ENCODE results near the gene SLC25A39. TPM values are rescaled to one million over a fixed set of nuclear protein-coding genes. Genes with fewer than 3 reads are reported as not detected.

SLC25A39 gene
- total and polyA plus RNA-seq, 4 donors: 50.2 to 107 (median 58.1) TPM

DNA sequence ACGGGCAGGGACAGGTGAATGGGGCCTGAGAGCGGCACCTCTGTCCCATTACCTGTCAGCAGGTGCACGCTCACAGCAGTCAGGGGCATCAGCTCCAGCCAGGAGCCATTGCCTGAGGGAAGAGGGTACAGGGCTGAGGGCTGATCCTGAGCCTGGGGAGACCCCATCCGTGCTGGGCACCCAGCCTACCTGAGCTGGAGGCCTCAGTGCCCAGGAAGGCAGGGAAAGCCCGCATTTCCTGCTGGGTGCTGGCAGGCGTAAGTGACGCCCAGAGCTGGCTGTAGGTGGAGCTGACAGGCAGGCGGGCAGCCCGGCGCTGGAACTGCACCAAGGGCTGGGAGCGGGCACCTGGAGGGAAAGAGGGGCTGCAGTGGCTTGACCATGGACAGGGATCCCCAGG lies 31.6 kb upstream of the SLC25A39 start:
- no peaks in the 10 kb centered on the region for H3K27me3 ChIP-seq (ENCODE audit: control insufficient read depth in 1 of 2, insufficient read depth in 2 of 2, low read length in 1 of 2)
- 88 to 92% methylated on average over 11 of the region's 11 CpGs for WGBS, 2 donors
- no peaks in the 10 kb centered on the region for H3K4me1 ChIP-seq (ENCODE audit: control insufficient read depth in 1 of 2, insufficient read depth in 2 of 2, low read length in 2 of 2)
- peak in 1 of 2 donors; percentile 38 for DNase-seq
- no peaks in the 10 kb centered on the region for H3K9me3 ChIP-seq (ENCODE audit: control insufficient read depth, low read length)
- ATAC-seq (ENCODE audit: low FRiP score): no peak
- no peak overlapping the region for H3K27ac ChIP-seq (ENCODE audit: low read depth in 1 of 2, low read length in 2 of 2)
- no peak overlapping the region for H3K4me3 ChIP-seq (ENCODE audit: low read length in 2 of 2)
- H3K36me3 ChIP-seq (ENCODE audit: control insufficient read depth in 1 of 2, insufficient read depth in 2 of 2, low read length in 1 of 2): no peaks in the 10 kb centered on the region
- intact Hi-C loops (cut with DNase I): no loop called here

DNA sequence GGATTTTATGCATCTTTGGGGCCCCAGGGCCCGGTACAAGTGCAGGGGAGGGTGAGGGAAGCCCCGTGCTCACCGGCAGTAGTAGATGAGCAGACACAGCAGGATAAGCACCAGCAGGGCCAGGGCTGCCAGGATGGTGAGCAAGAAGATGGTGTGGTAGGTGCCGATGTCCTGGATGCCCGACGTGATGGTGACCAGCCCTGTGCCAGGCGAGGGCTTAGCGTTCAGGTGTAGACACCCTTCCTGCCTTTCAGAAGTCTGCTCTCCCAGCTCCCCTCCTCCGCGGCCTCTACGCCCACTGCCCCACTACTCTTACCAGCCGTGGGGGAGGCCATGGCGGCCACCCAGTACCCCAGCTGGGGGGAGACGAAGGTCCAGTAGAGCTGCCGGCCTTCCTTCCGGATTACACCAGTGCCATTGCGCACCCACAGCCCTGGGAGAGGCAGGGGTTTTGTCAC lies 31.0 kb upstream of the SLC25A39 start:
- no peak overlapping the region for H3K27ac ChIP-seq (ENCODE audit: low read depth in 1 of 2, low read length in 2 of 2)
- no peaks in the 10 kb centered on the region for H3K36me3 ChIP-seq (ENCODE audit: control insufficient read depth in 1 of 2, insufficient read depth in 2 of 2, low read length in 1 of 2)
- DNase-seq (peak in 1 of 2 donors; percentile 72), ATAC-seq (ENCODE audit: low FRiP score) (no peak)
- H3K27me3 ChIP-seq (ENCODE audit: control insufficient read depth in 1 of 2, insufficient read depth in 2 of 2, low read length in 1 of 2): no peaks in the 10 kb centered on the region
- intact Hi-C loops (cut with DNase I): no loop called here
- WGBS, 2 donors: 89 to 90% methylated on average over 17 of the region's 17 CpGs
- H3K4me1 ChIP-seq (ENCODE audit: control insufficient read depth in 1 of 2, insufficient read depth in 2 of 2, low read length in 2 of 2): no peaks in the 10 kb centered on the region
- H3K9me3 ChIP-seq (ENCODE audit: control insufficient read depth, low read length): no peaks in the 10 kb centered on the region
- no peak overlapping the region for H3K4me3 ChIP-seq (ENCODE audit: low read length in 2 of 2)

DNA sequence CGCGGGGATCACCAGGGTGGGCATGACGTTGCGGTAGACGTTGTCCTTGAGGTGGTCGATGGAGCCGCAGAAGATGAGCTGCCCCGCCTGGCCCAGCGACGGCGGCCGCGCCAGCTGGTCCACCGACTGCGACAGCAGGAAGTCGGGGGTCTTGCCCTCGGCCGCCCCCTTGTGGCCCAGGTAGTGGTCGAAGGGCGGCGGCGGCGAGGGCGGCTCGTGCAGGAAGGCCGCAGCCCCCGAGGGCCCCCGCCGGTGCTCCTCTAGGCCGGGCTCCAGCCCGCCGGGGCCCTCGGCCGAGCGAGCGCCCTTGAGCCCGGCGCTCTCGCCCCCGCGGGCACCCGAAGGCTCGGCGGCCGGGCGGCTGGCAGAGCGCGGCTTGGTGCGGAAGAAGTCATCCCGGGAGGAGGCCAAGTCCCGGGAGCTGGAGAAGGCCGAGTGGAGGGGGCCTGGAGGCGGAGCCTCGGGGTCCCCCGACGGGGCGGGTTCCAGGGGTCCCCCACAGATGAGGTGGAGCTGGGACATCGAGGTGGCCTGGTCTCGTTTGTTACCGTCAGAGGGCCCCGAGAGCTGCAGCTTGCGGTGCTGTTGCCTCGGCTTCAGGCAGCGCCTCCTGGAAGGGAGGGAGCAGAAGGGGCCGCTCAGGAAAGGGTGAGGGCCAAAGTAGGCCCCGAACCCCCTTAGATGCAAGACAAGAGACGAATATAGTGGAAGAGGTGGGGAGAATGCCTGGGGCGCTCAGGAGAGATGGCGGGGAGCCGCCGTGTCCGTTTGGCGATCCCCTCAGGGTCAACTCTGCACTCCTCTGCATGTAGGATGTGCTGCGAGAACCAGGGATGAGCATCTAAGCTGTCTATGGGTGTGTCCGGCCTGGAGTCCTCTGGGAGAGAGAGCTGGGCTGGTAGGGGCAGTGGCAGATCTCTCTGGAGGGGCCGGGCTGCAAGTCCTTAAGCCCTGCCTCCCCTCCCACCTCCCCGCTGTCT lies 30.2 kb upstream of the SLC25A39 start:
- intact Hi-C loops (cut with DNase I): no loop called here
- Histone ChIP-seq H3K27me3 (ENCODE audit: control insufficient read depth in 1 of 2, insufficient read depth in 2 of 2, low read length in 1 of 2) (no peaks in the 10 kb centered on the region), H3K4me1 (ENCODE audit: control insufficient read depth in 1 of 2, insufficient read depth in 2 of 2, low read length in 2 of 2) (no peaks in the 10 kb centered on the region), H3K4me3 (ENCODE audit: low read length in 2 of 2) (no peak overlapping the region), H3K27ac (ENCODE audit: low read depth in 1 of 2, low read length in 2 of 2) (no peak overlapping the region), H3K36me3 (ENCODE audit: control insufficient read depth in 1 of 2, insufficient read depth in 2 of 2, low read length in 1 of 2) (no peaks in the 10 kb centered on the region), H3K9me3 (ENCODE audit: control insufficient read depth, low read length) (no peaks in the 10 kb centered on the region)
- 48 to 66% methylated on average over 64 to 77 of the region's 77 CpGs for WGBS, 2 donors
- peak in 1 of 2 donors; percentile 9 for DNase-seq
- no peak for ATAC-seq (ENCODE audit: low FRiP score)

DNA sequence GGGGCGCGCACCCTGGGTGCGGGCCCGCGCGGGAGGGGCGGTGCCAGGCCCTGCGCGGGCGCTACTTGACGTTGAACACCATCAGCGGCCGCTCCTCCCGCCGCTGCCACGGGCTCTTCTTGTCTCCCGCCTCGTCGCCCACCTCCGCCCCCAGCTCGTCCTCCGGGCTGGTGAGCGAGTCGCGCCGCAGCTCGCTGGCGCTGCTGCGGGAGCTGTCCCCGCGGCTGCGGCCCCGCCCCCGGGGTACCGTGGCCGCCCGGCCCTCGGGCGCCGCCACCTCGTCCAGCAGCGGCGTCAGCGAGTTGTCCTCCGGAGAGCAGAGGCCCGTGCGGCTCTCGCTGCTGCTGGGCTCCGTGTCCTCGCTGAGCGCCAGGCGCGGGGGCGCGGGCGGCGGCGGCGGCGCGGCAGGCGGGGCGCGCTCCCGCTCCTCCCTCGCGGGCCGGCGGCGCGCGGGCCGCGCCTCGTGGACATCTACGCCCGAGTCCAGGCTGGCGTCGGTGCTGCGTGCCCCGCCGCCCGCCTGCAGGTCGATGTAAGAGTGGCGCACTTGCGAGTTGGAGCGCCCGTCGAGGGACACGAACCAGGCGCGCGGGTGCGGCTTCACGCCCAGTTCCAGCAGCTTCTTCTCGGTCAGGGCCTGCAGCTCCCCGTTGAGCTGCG lies 29.2 kb upstream of the SLC25A39 start:
- intact Hi-C loops (cut with DNase I): no loop called here
- H3K36me3 ChIP-seq (ENCODE audit: control insufficient read depth in 1 of 2, insufficient read depth in 2 of 2, low read length in 1 of 2): no peaks in the 10 kb centered on the region
- H3K9me3 ChIP-seq (ENCODE audit: control insufficient read depth, low read length): no peaks in the 10 kb centered on the region
- no peaks in the 10 kb centered on the region for H3K27me3 ChIP-seq (ENCODE audit: control insufficient read depth in 1 of 2, insufficient read depth in 2 of 2, low read length in 1 of 2)
- 32 to 61% methylated on average over 82 to 98 of the region's 98 CpGs for WGBS, 2 donors
- no peak overlapping the region for H3K4me3 ChIP-seq (ENCODE audit: low read length in 2 of 2)
- ATAC-seq (ENCODE audit: low FRiP score) (no peak), DNase-seq (peak; percentile 46 to 78)
- no peaks in the 10 kb centered on the region for H3K4me1 ChIP-seq (ENCODE audit: control insufficient read depth in 1 of 2, insufficient read depth in 2 of 2, low read length in 2 of 2)
- no peak overlapping the region for H3K27ac ChIP-seq (ENCODE audit: low read depth in 1 of 2, low read length in 2 of 2)

DNA sequence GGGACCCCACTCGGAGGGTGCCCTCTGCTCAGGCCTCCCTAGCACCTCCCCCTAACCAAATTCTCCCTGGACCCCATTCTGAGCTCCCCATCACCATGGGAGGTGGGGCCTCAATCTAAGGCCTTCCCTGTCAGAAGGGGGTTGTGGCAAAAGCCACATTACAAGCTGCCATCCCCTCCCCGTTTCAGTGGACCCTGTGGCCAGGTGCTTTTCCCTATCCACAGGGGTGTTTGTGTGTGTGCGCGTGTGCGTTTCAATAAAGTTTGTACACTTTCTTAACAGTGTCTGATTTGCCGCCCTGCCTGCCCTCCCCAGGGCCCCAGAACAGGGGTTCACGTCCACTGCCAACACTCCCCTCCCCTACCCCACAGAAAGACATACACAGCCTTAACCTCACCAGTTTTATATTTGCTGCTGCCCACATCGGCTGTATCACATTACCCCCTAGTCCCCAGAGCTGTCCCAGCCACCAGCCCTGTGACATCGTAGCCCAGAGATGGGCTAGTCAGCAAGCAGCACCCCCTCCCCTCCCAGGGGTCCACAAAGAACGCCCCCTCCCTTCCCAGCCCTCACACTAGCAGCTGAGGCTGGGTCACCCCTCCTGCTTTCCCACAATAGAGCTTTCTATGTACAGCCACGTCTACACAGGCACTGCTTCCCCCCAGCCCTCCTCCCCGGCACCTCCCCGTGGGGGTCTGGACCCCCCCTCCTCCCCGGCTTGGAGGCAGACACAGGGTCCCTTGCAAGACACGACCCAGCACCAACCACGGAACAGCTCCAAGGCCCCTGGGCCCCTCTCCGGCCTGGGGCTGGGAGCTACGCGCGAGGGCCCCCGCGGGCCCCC lies 28.4 kb upstream of the SLC25A39 start:
- Histone ChIP-seq H3K27me3 (ENCODE audit: control insufficient read depth in 1 of 2, insufficient read depth in 2 of 2, low read length in 1 of 2) (no peaks in the 10 kb centered on the region), H3K4me3 (ENCODE audit: low read length in 2 of 2) (no peak overlapping the region), H3K36me3 (ENCODE audit: control insufficient read depth in 1 of 2, insufficient read depth in 2 of 2, low read length in 1 of 2) (no peaks in the 10 kb centered on the region), H3K27ac (ENCODE audit: low read depth in 1 of 2, low read length in 2 of 2) (no peak overlapping the region), H3K4me1 (ENCODE audit: control insufficient read depth in 1 of 2, insufficient read depth in 2 of 2, low read length in 2 of 2) (no peaks in the 10 kb centered on the region), H3K9me3 (ENCODE audit: control insufficient read depth, low read length) (no peaks in the 10 kb centered on the region)
- DNase-seq (peak in 1 of 2 donors; percentile 43), ATAC-seq (ENCODE audit: low FRiP score) (no peak)
- intact Hi-C loops (cut with DNase I): no loop called here
- WGBS, 2 donors: 56 to 72% methylated on average over 19 to 22 of the region's 22 CpGs

DNA sequence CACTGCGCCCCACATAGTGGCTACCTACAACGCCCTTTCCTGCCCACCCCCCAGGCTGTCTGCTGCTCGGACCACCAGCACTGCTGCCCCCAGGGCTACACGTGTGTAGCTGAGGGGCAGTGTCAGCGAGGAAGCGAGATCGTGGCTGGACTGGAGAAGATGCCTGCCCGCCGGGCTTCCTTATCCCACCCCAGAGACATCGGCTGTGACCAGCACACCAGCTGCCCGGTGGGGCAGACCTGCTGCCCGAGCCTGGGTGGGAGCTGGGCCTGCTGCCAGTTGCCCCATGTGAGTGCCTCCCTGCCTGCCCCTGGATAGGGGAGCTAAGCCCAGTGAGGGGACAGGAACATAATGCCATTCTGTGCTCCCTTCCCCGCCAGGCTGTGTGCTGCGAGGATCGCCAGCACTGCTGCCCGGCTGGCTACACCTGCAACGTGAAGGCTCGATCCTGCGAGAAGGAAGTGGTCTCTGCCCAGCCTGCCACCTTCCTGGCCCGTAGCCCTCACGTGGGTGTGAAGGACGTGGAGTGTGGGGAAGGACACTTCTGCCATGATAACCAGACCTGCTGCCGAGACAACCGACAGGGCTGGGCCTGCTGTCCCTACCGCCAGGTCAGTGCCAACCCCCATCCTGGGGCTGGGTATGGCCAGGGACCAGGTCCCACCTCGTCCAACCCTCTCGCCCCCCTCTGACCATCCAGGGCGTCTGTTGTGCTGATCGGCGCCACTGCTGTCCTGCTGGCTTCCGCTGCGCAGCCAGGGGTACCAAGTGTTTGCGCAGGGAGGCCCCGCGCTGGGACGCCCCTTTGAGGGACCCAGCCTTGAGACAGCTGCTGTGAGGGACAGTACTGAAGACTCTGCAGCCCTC lies 27.6 kb upstream of the SLC25A39 start:
- H3K27ac ChIP-seq (ENCODE audit: low read depth in 1 of 2, low read length in 2 of 2): no peak overlapping the region
- ATAC-seq (ENCODE audit: low FRiP score): no peak
- H3K9me3 ChIP-seq (ENCODE audit: control insufficient read depth, low read length): no peaks in the 10 kb centered on the region
- H3K4me3 ChIP-seq (ENCODE audit: low read length in 2 of 2): no peak overlapping the region
- 83 to 84% methylated on average over 36 of the region's 36 CpGs for WGBS, 2 donors
- DNase-seq: peak in 1 of 2 donors; percentile 49
- H3K27me3 ChIP-seq (ENCODE audit: control insufficient read depth in 1 of 2, insufficient read depth in 2 of 2, low read length in 1 of 2): no peaks in the 10 kb centered on the region
- intact Hi-C loops (cut with DNase I): no loop called here
- H3K4me1 ChIP-seq (ENCODE audit: control insufficient read depth in 1 of 2, insufficient read depth in 2 of 2, low read length in 2 of 2): no peaks in the 10 kb centered on the region
- H3K36me3 ChIP-seq (ENCODE audit: control insufficient read depth in 1 of 2, insufficient read depth in 2 of 2, low read length in 1 of 2): no peaks in the 10 kb centered on the region

DNA sequence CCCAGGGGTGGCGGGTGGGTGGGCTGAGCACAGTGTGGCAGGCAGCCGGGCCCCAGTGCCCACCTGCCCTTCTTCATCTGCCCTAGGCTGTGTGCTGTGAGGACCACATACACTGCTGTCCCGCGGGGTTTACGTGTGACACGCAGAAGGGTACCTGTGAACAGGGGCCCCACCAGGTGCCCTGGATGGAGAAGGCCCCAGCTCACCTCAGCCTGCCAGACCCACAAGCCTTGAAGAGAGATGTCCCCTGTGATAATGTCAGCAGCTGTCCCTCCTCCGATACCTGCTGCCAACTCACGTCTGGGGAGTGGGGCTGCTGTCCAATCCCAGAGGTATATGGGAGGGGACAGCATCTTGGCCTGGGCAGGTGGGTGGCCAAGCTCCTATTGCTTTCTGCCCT lies 26.8 kb upstream of the SLC25A39 start:
- peak in 1 of 2 donors; percentile 18 for DNase-seq
- intact Hi-C loops (cut with DNase I): no loop called here
- H3K4me1 ChIP-seq (ENCODE audit: control insufficient read depth in 1 of 2, insufficient read depth in 2 of 2, low read length in 2 of 2): no peaks in the 10 kb centered on the region
- WGBS, 2 donors: 87% methylated on average over 8 of the region's 8 CpGs
- H3K27me3 ChIP-seq (ENCODE audit: control insufficient read depth in 1 of 2, insufficient read depth in 2 of 2, low read length in 1 of 2): no peaks in the 10 kb centered on the region
- ATAC-seq (ENCODE audit: low FRiP score): no peak
- no peaks in the 10 kb centered on the region for H3K36me3 ChIP-seq (ENCODE audit: control insufficient read depth in 1 of 2, insufficient read depth in 2 of 2, low read length in 1 of 2)
- H3K4me3 ChIP-seq (ENCODE audit: low read length in 2 of 2): no peak overlapping the region
- H3K27ac ChIP-seq (ENCODE audit: low read depth in 1 of 2, low read length in 2 of 2): no peak overlapping the region
- no peaks in the 10 kb centered on the region for H3K9me3 ChIP-seq (ENCODE audit: control insufficient read depth, low read length)

All from aorta (tissue), 5 donors.